Ureter (tissue), 1 donor: ENCODE measurements around the gene IQCE. TPM values are rescaled to one million over a fixed set of nuclear protein-coding genes. Genes with fewer than 3 reads are reported as not detected.

Experiments
- DNase-seq: peaks from one replicate; pipeline ENCODE4 v3.0.0-alpha.2; 2020; ENCODE audit warnings: low spot score
- total RNA-seq: library from RNA; stranded (reverse); gene quantifications from one replicate; pipeline ENCODE4 v1.2.4, GENCODE V29; 2023
- donor health status: DM: yes; HTN: yes; CAD: no.

The IQCE gene
- total RNA-seq, 1 donor from 2014 or later, result 23.0 TPM

DNA sequence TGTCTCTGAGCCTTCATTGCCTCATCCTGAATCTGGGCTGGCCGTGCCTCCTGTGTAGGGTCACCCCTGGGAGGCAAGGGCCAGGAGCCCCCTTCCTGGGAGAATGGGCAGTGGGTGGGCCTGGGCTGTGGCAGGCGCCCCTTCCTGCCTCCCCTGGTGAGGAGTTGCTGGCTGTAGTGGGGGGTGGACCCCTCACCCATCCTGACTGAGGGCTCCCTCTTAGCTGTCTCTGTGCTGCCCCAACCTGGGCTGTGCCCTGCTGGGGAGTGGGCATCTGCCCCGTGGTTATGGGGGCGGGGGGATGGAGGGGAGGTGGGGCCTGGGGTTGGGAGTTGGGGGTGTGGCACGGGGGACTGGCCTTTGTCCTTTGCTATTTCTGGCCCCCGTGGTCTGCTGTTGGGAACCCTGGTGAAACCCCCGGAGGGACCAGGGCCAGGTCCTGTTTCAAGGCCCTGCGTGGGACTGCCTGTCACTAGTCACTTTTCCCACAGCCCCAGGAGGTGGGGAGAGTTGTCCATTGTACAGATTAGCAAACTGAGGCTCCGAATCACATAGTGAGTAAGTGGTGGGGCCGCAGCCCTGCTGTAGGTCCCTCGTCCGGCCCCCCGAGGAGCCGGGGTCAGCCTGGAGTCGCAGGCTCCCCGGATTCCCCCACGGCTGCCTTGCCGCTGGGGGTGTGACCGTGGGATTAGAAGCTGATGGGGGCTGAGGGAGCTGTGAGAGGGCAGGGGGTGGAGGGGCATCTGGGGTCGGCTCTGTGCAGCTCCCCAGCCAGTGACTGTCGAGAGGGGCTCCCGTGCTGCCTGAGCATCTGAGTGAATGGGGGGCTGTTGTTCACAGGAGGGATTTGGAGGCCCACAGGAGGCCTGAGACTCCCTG is 75.7 kb downstream of the IQCE start:
- no peak for DNase-seq

GRCh38 chr7:2635148-2635668 is 76.4 kb downstream of the IQCE start:
- DNase-seq, result no peak

DNA sequence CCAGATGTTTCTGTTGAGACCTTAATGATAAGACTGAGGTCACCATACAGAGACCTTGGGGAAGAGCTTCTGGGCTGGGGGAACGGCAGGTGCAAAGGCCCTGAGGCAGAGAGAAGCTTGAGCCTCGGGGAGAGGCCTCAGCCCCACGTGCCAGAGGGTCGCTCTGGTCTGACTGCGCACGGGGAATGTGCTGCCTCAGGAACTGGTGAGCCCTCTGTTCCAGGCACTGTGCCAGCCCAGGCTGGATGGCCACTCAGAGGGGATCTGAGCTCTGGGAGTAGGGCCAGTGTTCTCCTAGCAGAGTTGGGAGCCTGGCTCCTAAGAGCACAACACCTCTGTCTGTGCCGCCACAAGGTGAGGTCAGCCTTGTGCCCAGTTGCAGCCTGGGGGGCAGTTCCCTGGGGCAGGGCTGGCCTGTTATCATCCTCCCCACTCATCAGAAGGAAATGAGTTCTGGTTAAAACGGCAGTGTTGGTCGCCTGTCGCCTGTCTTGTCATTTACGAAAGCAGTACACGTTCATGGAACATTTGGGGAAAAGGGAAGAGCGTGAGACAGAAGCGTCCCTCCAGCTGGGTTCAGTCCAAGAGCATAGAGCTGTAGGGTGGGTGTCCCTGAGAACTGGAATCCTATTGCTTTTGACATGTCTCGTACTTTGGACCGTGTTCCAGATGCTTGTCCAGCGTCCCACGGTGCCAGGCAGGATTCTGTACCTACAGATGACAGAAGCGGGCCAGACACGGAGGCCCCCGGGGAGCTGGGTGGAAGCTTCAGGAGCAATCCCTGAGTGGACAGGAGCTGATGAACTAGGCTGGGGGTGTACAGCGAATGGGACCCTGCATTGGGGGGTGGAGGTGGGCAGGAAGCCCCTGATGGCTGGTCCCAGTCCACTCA is 77.3 kb downstream of the IQCE start:
- no peak for DNase-seq

DNA sequence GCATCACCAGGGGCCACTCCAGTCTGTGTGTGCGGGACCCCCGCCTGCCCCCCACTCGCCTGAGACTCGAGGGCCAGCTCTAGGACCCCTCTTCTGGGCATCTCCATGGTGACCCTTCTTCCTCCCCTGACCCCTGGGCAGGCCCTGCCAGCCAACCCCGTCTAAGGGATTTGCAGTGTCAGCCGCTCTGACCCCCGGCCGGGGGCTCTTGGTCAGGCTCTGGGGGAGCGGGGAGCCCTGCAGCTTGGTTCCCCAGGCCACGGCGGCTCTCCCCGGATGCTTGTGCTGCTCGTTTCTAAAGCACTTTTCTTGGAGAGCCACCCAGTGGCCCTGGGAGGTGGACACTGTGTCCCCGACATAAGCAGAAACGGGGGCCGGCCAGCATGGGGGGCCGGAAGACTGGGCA is 78.3 kb downstream of the IQCE start:
- DNase-seq, result no peak

DNA sequence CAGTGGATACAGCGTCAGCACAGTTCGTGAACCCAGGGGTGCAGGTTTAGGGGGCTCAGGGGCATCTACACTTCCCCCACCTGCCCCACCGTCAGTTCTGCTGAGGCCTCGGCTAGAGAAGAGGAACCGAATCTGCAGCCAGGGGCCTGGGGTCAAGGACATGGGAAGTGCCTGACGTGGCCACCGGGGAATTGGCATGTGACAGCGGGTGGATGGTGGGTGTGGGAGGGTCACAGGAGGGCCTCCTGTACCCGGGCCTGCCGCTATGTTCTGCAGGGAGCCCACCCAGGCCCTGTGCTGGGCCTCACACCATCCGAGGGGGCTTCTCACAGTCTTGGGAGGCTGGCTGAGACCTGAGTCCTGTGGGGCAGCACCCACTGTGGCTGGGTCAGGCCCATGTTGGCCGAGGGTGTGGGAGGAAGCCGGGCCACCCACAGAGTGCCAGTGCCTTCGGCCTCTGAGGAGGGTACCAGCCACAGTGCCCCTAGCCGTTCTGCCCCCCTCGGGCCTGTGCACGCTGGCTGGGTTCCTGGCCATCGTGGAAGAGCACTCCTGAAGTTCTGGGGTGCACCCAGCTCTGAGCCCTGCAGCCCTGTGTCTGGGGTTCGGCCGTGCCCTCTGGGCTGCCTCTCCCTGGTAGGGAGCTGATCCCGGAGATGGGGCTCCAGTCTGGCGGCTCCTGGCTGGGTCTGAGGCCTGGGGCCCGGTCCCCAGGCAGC is 78.9 kb downstream of the IQCE start:
- DNase-seq, result no peak

DNA sequence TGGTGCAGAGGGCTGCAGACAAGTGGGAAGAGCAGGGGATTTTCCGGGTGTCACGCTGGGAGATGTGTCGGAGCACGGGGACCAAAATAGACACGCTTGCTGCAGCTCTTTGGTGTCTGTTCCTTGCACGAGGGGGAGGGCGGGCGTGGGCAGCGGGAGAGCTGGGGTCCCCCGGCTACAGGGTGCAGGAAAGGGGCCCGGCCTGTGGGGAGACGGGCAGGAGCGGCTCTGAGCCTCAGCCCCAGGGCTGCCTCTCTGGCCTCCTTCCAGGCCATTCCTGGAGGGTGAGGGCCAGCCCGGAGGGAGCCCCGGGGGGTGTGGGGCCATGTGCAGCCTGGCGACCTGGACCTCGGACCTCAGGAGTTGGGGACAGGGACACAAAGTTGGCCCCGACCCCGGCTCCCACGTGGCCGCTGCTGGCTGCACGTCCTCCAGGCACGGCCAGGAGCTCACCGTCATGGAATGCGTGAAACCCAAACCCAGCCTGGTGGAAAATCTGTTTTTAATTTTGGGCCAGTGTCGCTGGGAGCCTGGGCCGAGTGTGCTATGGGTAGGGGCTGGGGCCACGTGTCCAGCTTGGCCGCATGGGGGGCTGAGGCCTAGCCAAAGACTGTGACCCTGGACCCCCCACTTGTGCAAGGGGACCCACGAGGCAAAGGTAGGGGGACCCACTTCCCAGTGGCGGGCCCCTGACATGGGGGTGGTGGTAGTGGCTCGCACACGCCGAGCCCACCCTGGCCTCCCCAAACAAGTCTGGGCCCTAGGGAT is 79.6 kb downstream of the IQCE start:
- DNase-seq, result no peak

GRCh38 chr7:2639181-2639681 is 80.5 kb downstream of the IQCE start:
- DNase-seq, result no peak

GRCh38 chr7:2639695-2640481 is 81.1 kb downstream of the IQCE start:
- DNase-seq, result no peak

DNA sequence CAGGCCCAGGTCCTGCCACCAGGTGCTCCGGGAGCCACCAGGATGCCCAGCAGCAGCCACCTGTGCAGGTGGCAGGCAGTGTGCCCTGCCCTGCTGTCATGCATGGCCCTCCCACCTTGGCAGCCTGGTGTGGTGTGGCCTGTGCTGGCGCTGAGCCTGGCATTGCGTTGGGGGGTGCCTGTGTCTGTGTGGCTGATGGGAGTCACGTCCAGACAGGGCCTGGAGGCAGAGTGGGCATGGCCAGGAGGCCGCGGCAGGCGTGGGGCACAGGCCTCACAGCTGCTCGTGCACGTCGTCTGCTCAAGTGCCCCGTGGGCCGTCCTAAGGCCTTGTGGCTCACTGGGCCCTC is 81.7 kb downstream of the IQCE start:
- DNase-seq, result no peak

DNA sequence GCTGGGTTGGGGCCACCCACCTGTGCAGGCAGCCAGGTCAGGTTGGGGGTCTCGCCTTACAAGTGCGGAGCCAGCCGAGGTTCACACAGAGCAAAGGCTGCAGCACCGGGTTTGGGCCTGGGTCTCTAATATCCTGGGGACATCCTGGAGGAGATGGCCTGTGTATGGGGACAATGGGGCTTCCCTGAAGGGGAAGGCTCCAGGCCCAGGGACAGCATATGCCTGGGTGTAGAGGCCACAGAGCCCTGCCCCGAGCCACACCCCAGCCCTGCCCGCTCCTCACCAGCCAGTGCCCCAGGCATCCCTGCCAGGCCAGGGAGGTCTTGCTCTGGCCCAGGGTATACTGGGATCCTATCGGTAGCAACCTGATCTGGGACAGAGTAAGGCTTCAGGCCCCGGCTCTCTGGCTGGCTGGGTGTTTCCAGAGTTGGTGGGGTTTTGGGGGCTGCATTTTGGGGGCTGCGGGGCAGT is 82.1 kb downstream of the IQCE start:
- no peak for DNase-seq

DNA sequence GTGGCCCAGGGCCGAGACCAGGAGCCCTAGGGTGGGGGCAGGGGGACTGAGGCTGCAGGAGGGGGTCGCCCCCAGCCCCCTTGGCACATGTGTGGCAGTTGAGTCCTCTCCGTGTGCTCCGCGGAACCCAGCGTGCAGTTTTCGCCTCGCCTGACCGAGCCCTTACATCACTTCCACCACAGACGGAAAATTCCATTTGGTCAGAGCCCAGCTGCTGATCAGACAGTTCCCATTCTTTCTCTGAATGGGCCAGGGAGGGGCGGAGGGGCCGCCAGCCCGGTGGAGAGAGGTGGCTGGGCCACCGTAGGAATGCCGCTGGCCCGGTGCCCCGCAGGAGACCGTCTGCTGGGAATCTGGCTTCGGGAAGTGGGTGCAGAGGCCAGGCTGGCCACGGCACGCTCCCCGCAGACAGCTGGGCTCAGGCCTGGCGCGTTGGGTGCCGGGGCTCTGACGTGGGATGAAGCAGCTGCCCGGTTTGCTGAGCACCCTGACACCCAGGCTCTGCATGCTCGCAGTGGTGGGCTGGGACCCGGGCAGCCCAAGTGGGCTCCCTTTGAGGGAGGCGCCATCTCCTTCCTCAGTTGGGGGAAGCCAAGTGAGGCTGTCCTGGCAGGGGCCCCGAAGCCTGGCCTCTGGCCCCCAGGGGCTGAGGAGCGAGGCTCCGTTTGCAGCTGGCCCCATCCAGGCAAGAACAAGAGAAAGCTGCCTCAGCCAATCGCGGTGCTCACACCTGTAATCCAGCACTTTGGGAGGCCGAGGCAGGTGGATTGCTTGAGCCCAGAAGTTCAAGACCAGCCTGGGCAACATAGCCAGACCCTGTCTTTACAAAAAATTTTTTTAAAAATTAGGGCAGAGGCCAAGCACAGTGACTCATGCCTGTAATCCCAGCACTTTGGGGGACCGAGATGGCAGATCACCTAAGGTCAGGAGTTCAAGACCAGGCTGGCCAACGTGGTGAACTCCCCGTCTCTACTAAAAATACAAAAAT is 82.9 kb downstream of the IQCE start:
- DNase-seq, result peak; percentile 87

- DNase-seq, result no peak
These were observed 84.8 kb downstream of the IQCE start for GRCh38 chr7:2643386-2644219.

DNA sequence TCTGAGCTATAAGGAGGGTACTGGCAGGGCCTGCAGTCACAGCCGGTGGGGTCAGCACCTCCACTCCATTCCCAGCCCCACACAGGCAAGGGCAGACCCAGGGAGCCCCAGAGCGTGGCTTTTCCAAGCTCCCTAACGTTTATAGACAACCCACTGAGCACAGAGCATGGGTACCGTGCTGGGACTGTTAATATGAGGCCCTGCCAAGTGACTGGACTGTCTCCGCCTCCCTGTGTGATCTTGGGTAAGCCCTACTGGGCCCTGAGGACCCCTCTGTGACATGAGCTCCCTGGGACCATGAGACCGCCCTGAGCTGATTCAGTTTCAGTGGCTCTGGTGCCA is 85.4 kb downstream of the IQCE start:
- DNase-seq, result no peak

DNA sequence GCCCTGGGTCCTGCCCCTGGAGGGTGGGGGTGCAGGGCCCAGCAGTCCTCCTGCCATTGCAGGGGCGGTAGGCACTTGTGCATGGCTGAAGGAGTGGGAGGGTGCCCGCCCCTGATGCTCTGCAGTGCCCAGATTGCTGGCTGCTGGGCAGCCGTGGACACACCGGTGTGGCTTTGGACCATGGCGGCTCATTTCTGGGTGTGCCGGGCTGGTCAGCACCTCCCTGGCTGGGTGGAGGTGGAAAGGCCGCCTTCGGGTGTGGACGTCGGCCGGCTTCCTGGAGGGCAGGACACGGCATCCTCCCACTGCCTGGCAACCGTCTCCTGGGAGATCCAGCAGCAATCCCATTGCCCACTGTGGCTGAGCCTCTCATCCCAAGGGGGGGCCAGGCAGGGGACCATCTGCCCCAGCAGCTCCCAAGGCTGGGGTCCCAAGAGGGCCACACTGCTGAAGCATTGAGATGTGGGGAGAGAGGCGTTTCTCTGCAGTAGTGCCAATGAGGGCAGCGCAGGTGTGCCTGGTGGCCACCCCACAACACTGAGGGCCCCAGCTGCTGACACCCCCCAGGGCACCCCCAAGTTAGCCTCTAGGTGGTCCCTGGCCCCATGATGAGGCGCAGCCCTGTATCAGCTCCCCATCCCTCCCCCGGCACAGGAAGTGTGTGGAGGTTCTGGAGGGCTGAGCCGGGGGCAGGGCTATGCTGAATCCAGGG is 85.9 kb downstream of the IQCE start:
- no peak for DNase-seq

DNA sequence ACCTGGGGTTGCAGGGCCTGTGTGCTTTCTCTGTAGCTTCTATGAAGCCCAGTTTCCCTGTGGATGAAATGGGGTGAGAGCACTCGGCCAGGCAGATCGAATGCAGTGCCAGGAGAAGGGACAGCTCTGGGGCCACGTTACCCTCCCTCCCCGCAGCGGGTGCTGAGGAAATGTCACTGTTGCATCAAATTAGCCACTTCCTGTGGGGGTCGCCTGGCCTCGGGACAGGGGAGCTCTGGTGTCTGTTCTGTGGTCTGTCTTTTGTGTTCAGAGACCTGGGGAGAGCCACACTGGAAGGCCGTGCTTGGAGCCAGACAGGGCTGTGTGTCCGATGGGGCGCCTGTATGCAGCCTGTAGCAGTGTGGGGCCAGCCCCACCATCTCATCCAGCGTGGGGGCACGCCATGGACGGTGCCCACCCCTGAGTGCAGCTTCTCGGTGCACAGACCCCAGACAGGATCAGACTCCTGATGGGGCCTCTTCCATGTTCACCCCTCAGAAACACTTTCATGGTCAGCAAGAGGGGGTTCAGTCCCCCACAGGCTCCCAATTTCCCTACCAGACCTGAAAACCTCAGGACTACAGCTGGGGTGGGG is 86.6 kb downstream of the IQCE start:
- no peak for DNase-seq

DNA sequence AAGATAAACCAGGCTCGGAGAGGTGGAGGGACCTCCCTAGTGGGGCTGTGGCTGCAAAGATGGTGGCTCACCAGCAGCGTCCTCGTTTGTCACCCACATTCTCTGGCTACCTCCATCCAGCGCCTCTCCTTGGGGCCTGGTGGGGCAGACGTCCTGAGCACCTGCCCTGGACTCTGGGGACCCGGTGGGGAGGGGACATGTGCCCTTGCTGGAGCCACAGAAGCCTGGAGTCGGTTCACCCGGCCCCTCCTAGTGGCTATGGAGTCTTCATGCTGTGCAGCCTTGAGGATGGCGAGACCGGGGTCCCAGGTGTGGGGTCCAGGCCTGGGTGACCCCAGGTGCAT is 87.5 kb downstream of the IQCE start:
- no peak for DNase-seq
